HG03095 (cell line): ENCODE data around the gene LAMTOR4.

ENCODE experiments used
- ATAC-seq: cut with Tn5 transposase; IDR thresholded peaks from one replicate; pipeline ENCODE4 v1.9.1; 2021; ENCODE audit warnings: moderate library complexity; ENCODE audit not compliant: unreplicated experiment

LAMTOR4 gene

GRCh38 chr7:100152937-100153666 is 4.4 kb downstream of the LAMTOR4 start:
- ATAC-seq, result no peak

- no peak for ATAC-seq
Observed at GRCh38 chr7:100153708-100154535, 5.2 kb downstream of the LAMTOR4 start.

GRCh38 chr7:100154651-100155491 is 6.2 kb downstream of the LAMTOR4 start:
- no peak for ATAC-seq

GRCh38 chr7:100155553-100156317 is 7.0 kb downstream of the LAMTOR4 start:
- ATAC-seq, result no peak

- ATAC-seq, result no peak
Observed at GRCh38 chr7:100156331-100157068, 7.8 kb downstream of the LAMTOR4 start.

- ATAC-seq, result no peak
Observed at GRCh38 chr7:100157069-100157333, 8.3 kb downstream of the LAMTOR4 start.

GRCh38 chr7:100157334-100158228 is 8.9 kb downstream of the LAMTOR4 start:
- no peak for ATAC-seq

- ATAC-seq, result peak; percentile 73
Observed at GRCh38 chr7:100158229-100159098, 9.7 kb downstream of the LAMTOR4 start, which contains the start of gene TRAPPC14. TSS of gene TRAPPC14 (minus strand) at chr7:100158723. CDS start at chr7:100158499, 224 bp downstream.

GRCh38 chr7:100159099-100159623 is 10.4 kb downstream of the LAMTOR4 start:
- no peak for ATAC-seq

- ATAC-seq, result no peak
Observed at GRCh38 chr7:100160067-100160466, 11.3 kb downstream of the LAMTOR4 start.

GRCh38 chr7:100163006-100163531 is 14.4 kb downstream of the LAMTOR4 start:
- no peak for ATAC-seq

GRCh38 chr7:100163871-100164270 is 15.2 kb downstream of the LAMTOR4 start:
- ATAC-seq, result no peak

GRCh38 chr7:100166317-100166940 is 17.7 kb downstream of the LAMTOR4 start:
- no peak for ATAC-seq

- no peak for ATAC-seq
Observed at GRCh38 chr7:100166970-100167911, 18.5 kb downstream of the LAMTOR4 start.

- no peak for ATAC-seq
Observed at GRCh38 chr7:100167912-100168323, 19.2 kb downstream of the LAMTOR4 start.
